ACC112 (cell line): ENCODE results near the gene CEP68.
"Not testable (repeated sequence)": the region's sequence is repeated elsewhere in the genome, so short reads cannot be mapped to it uniquely, and the experiment has no call there.

ENCODE experiments used
- H2AFZ ChIP-seq: fragments of 200-600 bp; sonication (generic); one replicate; pipeline ENCODE4 v1.6.0; 2017; ENCODE audit warnings: antibody characterized with exemption, low read length; ENCODE audit not compliant: unreplicated experiment
- H3K27ac ChIP-seq: fragments of 200-600 bp; sonication (generic); 2 replicates; pipeline ENCODE4 v1.5.1; 2014; ENCODE audit warnings: low read depth, mild to moderate bottlenecking, antibody characterized with exemption, low read length, moderate library complexity
- H3K27me3 ChIP-seq: fragments of 200-600 bp; sonication (generic); 2 replicates; pipeline ENCODE4 v1.6.1; 2014; ENCODE audit warnings: mild to moderate bottlenecking, antibody characterized with exemption, low read length, moderate library complexity, mixed read lengths; ENCODE audit not compliant: insufficient read depth
- H3K36me3 ChIP-seq: fragments of 200-600 bp; sonication (generic); 2 replicates; pipeline ENCODE4 v1.6.1; 2016; ENCODE audit warnings: mild to moderate bottlenecking, antibody characterized with exemption, low read length, moderate library complexity, mixed read lengths; ENCODE audit not compliant: insufficient read depth
- H3K4me1 ChIP-seq: fragments of 200-600 bp; sonication (generic); one replicate; pipeline ENCODE4 v1.6.1; 2016; ENCODE audit warnings: low read length, mixed read lengths; ENCODE audit not compliant: insufficient read depth, unreplicated experiment, control insufficient read depth
- H3K4me3 ChIP-seq: fragments of 200-600 bp; sonication (generic); 2 replicates; pipeline ENCODE4 v1.5.1; 2014; ENCODE audit warnings: mild to moderate bottlenecking, low read depth, low read length
- H3K79me2 ChIP-seq: fragments of 200-600 bp; sonication (generic); one replicate; pipeline ENCODE4 v1.6.0; 2016; ENCODE audit warnings: low read length; ENCODE audit not compliant: control insufficient read depth, unreplicated experiment, insufficient read depth

Gene CEP68

GRCh38 chr2:65114921-65115320, 58.7 kb downstream of the CEP68 start:
- H3K27me3 ChIP-seq = no peaks in the 10 kb centered on the region
- H3K4me3 ChIP-seq = no peak overlapping the region
- H3K79me2 ChIP-seq = peaks cover 99% of the 10 kb centered on the region
- H2AFZ ChIP-seq = no peak overlapping the region
- no peaks in the 10 kb centered on the region; the same call in 1 of the 2 replicates for H3K36me3 ChIP-seq
- H3K4me1 ChIP-seq = peaks cover 13% of the 10 kb centered on the region
- H3K27ac ChIP-seq = no peak overlapping the region

- Histone ChIP-seq H3K27ac (no peak overlapping the region), H3K4me1 (peaks cover 13% of the 10 kb centered on the region), H3K4me3 (no peak overlapping the region), H3K36me3 (no peaks in the 10 kb centered on the region; the same call in 1 of the 2 replicates), H3K79me2 (peaks cover 99% of the 10 kb centered on the region), H2AFZ (no peak overlapping the region), H3K27me3 (no peaks in the 10 kb centered on the region)
These were observed 60.4 kb downstream of the CEP68 start for GRCh38 chr2:65116645-65117044.

DNA sequence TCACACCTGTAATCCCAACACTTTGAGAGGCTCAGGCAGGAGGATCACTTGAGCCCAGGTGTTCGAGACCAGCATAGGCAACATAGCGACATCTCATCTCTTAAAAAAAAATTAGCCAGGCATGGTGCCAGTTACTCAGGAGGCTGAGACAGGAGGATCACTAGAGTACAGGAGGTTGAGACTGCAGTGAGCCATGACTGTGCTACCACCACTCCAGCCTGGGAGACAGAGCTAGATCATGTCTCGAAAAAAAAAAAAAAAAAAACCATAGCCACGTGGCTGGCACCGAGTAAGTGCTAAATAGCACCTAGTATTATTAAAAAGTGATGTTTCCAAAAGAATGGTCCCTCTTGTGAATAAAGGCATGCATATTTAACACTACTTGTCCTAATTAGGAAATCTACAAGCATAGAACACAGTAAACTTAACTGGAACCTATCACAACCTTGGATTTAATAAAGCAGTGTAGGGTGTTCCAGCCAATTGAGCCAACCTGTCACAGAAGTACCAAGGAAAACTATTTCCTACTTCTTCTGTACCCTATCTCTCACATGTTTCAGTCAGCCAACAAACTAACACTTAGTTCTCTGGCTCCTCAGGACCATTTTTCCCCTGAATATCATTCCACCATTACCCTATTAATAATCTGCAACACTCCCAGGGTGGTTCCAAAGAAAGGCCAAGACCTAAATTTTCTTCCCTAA, 64.9 kb downstream of the CEP68 start:
- Histone ChIP-seq H3K4me1 (peaks cover 16% of the 10 kb centered on the region), H3K27ac (no peak overlapping the region), H3K27me3 (no peaks in the 10 kb centered on the region)

GRCh38 chr2:65122313-65122712, 66.1 kb downstream of the CEP68 start:
- Histone ChIP-seq H3K79me2 (peaks cover 99% of the 10 kb centered on the region), H3K27me3 (no peaks in the 10 kb centered on the region), H3K36me3 (no peaks in the 10 kb centered on the region), H3K27ac (no peak overlapping the region), H2AFZ (no peak overlapping the region), H3K4me1 (peaks cover 27% of the 10 kb centered on the region), H3K4me3 (no peak overlapping the region)

More for the DNA sequence above, 64.9 kb downstream of the CEP68 start:
- Histone ChIP-seq H2AFZ (no peak overlapping the region), H3K4me3 (no peak overlapping the region), H3K79me2 (peaks cover 99% of the 10 kb centered on the region), H3K36me3 (no peaks in the 10 kb centered on the region)

DNA sequence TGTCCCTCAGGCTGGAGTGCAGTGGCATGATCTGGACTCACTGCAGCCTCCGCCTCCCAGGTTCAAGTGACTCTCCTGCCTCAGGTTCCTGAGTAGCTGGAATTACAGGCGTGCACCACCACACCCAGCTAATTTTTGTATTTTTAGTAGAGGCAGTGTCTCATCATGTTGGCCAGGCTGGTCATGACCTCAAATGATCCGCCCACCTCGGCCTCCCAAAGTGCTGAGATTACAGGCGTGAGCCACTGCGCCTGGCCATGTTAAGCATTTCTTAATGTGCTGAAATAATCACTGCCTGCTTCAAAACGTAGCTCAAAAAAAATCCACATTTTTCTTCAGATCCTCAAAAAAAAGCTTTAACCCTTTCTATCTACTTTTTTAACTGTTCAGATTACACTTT, 69.2 kb downstream of the CEP68 start:
- peaks cover 94% of the 10 kb centered on the region for H3K79me2 ChIP-seq
- H3K27me3 ChIP-seq, H3K36me3 ChIP-seq, H3K27ac ChIP-seq, H3K4me3 ChIP-seq, H2AFZ ChIP-seq: not testable (repeated sequence)
- H3K4me1 ChIP-seq = peaks cover 32% of the 10 kb centered on the region

- H3K27ac ChIP-seq = peak overlapping the region; percentile 75
- H2AFZ ChIP-seq = no peak overlapping the region
- peak overlapping the region; percentile 85 for H3K4me3 ChIP-seq
- no peaks in the 10 kb centered on the region for H3K27me3 ChIP-seq
- H3K79me2 ChIP-seq = peaks cover 63% of the 10 kb centered on the region
- peaks cover 32% of the 10 kb centered on the region for H3K4me1 ChIP-seq
- no peaks in the 10 kb centered on the region for H3K36me3 ChIP-seq
These were observed 72.3 kb downstream of the CEP68 start for GRCh38 chr2:65128297-65129190.

DNA sequence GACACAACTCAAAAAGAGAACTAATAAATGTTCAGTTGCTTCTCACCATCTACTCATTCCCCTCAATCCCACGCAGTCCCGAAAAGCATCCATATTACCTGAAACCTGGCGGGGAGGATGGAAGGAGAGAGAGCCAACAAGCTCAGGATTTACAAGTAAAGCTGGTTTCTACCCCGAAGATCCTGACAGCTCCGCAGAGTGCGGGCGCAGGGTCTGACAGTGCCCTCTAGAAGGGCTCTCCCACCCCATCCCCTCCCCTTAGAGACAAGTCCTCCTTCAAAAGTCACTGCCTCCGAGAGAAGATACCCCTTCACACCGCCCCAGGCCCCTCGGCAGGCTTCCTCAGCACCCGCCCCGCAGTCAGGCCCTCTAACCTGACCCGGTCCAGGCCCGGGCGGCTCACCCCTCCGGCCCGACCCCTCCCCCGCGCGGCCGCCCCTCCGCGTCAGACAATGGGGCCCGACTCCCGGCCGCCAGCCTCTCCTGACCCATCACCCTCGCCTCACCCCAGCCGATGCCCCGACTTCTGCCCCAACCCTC, 73.1 kb downstream of the CEP68 start:
- peak overlapping the region; percentile 85 for H3K4me3 ChIP-seq
- H2AFZ ChIP-seq = no peak overlapping the region
- H3K27me3 ChIP-seq = no peaks in the 10 kb centered on the region
- H3K36me3 ChIP-seq = no peaks in the 10 kb centered on the region
- peaks cover 30% of the 10 kb centered on the region for H3K4me1 ChIP-seq
- H3K79me2 ChIP-seq = peaks cover 55% of the 10 kb centered on the region
- H3K27ac ChIP-seq = peak overlapping the region; percentile 75

DNA sequence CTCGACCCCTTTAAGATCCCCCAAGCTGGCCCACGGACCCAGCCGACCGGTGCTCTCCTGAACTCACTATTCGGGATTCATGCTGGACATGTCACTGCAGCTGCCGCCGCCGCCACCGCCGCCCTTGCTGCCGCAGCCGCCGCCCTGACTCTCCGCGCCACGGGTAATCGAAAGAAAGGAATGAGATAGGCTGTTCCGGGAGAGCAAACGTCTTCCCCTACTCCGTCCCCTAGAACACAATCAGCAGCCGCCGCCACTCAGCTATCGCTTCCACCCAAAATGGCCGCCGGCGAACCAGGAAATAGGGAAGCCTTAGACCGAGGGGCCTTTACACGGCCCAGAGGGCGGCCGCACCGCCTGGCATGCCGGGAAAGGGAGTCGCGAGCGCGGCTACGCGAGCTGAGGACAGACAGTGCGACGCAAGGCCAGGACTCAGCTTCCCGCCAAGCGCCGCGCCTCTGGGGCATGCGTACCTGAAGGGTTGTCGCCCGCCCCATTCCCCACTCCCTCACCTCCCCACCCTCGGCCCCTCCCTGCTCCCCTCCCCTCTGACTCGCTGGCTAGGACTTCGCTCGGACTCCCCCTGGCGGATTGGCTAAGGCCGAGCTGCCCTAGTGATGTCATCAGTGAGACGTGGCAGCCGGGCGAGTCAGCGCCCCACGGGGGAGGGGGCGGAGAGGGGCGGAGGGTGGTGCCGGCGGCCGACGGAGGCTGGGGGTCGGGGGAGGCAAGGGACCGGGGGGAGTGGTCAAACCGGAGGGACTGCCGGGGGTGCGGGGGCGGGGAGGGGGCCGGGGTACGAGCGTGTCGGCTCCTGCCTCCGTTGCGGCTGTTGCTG, 73.8 kb downstream of the CEP68 start, which contains the start of gene RAB1A:
Gene RAB1A (minus strand): TSS at position 281 of the 838 bp plus-strand sequence. CDS start 191 bp downstream, at position 90.
- Histone ChIP-seq H3K4me3 (peak within 1 kb of the TSS; percentile 85), H2AFZ (peak within 1 kb of the TSS; percentile 52), H3K79me2 (peaks cover 48% of the 10 kb centered on the region), H3K27ac (peak within 1 kb of the TSS; percentile 75), H3K27me3 (no peaks in the 10 kb centered on the region), H3K4me1 (peaks cover 24% of the 10 kb centered on the region), H3K36me3 (no peaks in the 10 kb centered on the region)

DNA sequence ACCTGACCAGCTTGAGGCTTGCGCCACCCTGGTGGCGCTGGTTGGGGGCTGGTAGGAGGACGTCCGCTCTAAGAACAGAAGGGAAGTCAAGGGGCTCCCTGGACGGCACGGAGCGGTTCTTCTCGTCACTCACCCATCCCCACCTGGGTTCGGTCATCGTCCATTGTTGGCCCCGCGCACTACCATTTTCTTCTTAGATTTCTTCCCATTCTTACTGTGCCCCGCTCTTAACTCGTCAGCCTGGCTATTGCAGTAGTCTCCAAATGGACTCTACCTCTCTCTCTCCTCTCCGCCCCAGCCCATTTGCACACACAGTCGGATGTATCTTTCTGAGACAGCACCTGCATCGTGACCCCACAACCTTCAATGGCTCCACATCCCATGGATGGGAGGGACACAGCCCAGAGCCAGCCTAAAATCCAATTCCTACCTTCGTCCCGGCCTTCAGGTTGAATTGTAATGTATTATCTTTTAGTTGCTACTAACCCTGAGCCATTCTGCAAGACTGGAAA, 74.5 kb downstream of the CEP68 start:
- peaks cover 20% of the 10 kb centered on the region for H3K4me1 ChIP-seq
- no peaks in the 10 kb centered on the region for H3K36me3 ChIP-seq
- H3K79me2 ChIP-seq = peaks cover 42% of the 10 kb centered on the region
- H3K27ac ChIP-seq = peak overlapping the region; percentile 63
- no peaks in the 10 kb centered on the region for H3K27me3 ChIP-seq
- H3K4me3 ChIP-seq = peak overlapping the region; percentile 85
- H2AFZ ChIP-seq = peak overlapping the region; percentile 52

DNA sequence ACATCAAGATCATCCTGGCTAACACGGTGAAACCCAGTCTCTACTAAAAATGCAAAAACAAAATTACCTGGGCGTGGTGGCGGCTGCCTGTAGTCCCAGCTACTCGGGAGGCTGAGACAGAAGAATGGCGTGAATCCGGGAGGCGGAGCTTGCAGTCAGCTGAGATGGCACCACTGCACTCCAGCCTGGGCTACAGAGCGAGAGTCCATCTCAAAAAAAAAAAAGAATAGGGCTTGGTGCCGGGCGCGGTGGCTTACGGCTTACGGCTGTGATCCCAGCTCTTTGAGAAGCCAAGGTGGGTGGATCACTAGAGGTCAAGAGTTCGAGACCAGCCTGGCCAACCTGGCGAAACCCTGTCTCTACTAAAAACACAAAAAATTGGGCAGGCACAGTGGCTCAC, 76.7 kb downstream of the CEP68 start:
- peaks cover 20% of the 10 kb centered on the region for H3K79me2 ChIP-seq
- H3K4me1 ChIP-seq, H3K36me3 ChIP-seq, H3K27ac ChIP-seq, H3K4me3 ChIP-seq, H2AFZ ChIP-seq, H3K27me3 ChIP-seq: not testable (repeated sequence)
